Renal cortex interstitium (tissue), 11 donors: ENCODE results near the gene KCTD14. TPM values are rescaled to one million over a fixed set of nuclear protein-coding genes. Genes with fewer than 3 reads are reported as not detected.
"Not testable (repeated sequence)": the region's sequence is repeated elsewhere in the genome, so short reads cannot be mapped to it uniquely, and the experiment has no call there.

Source experiments
- DNase-seq, 11 donors: peaks; one replicate each; pipeline ENCODE4 v3.0.0-alpha.2; 2013; ENCODE audit warnings: low read depth in 9 of 11, low spot score in 4 of 11; ENCODE audit errors: extremely low read depth in 1 of 11
- polyA plus RNA-seq, 3 donors: library from polyadenylated mRNA; unstranded; fragments of 120-200 nt; gene quantifications; one replicate each; pipeline ENCODE4 v1.2.1, GENCODE V29; 2013; ENCODE audit not compliant: insufficient read length in 3 of 3

The KCTD14 gene
- polyA plus RNA-seq, 3 donors = 11.8 to 13.3 (median 13.0) TPM

GRCh38 chr11:77994434-77995362 lies 28.4 kb downstream of the KCTD14 start, which contains the start of gene INTS4:
Gene INTS4, minus strand, starts transcription at chr11:77994668. Its CDS starts 25 bp downstream, at chr11:77994643.
- DNase-seq = peak; percentile 96 to 100 (median 99)

- no peak for DNase-seq
These were observed 29.2 kb downstream of the KCTD14 start for GRCh38 chr11:77993902-77994301.

- no peak for DNase-seq
These were observed 32.1 kb downstream of the KCTD14 start for GRCh38 chr11:77990981-77991380.

- DNase-seq = not testable (repeated sequence)
These were observed 36.6 kb downstream of the KCTD14 start for GRCh38 chr11:77986456-77986855.

- DNase-seq = no peak
These were observed 41.6 kb downstream of the KCTD14 start for GRCh38 chr11:77981346-77981947.

GRCh38 chr11:77968337-77968736 lies 54.7 kb downstream of the KCTD14 start:
- DNase-seq = no peak

GRCh38 chr11:77967753-77968152 lies 55.3 kb downstream of the KCTD14 start:
- no peak for DNase-seq

GRCh38 chr11:77967121-77967520 lies 56.0 kb downstream of the KCTD14 start:
- no peak for DNase-seq

GRCh38 chr11:77966338-77966737 lies 56.7 kb downstream of the KCTD14 start:
- DNase-seq = no peak

Other genes with a start within 250 kb of the KCTD14 start
- gene RSF1, start 202.6 kb downstream of the KCTD14 start, polyA plus RNA-seq = 10 to 100 TPM; 68.9 to 78.5 (median 70.7) TPM
- 10 to 100 TPM; 43.2 to 55.6 (median 49.4) TPM for gene AAMDC, start 202.1 kb downstream of the KCTD14 start, polyA plus RNA-seq
- 10 to 100 TPM; 38.6 to 52.7 (median 43.0) TPM for gene INTS4, start 28.6 kb downstream of the KCTD14 start, polyA plus RNA-seq
- gene THRSP, start 40.6 kb upstream of the KCTD14 start, polyA plus RNA-seq = under 1 TPM; 0.16 to 0.33 (median 0.26) TPM
- gene NDUFC2, start 56.6 kb upstream of the KCTD14 start, polyA plus RNA-seq = 100 to 1,000 TPM; 126 to 159 (median 158) TPM
- gene ALG8, start 116.3 kb upstream of the KCTD14 start, polyA plus RNA-seq = 10 to 100 TPM; 55.5 to 68.1 (median 59.6) TPM
- gene KCTD21, start 165.3 kb upstream of the KCTD14 start, polyA plus RNA-seq = 1 to 10 TPM; 7.1 to 9.5 (median 8.1) TPM
- 1 to 10 TPM; 4.2 to 6.3 (median 5.9) TPM for gene USP35, start 165.6 kb upstream of the KCTD14 start, polyA plus RNA-seq